Hypothalamus (tissue), 51 donors: ENCODE measurements around the gene IGFBP7.

Source experiments
- DNase-seq, 51 donors: peaks; one replicate each; lab custom pipeline; 2025; lab: John Stamatoyannopoulos, UW

IGFBP7 gene

GRCh38 chr4:57098941-57099340 is 11.2 kb downstream of the IGFBP7 start:
- no peak for DNase-seq

DNA sequence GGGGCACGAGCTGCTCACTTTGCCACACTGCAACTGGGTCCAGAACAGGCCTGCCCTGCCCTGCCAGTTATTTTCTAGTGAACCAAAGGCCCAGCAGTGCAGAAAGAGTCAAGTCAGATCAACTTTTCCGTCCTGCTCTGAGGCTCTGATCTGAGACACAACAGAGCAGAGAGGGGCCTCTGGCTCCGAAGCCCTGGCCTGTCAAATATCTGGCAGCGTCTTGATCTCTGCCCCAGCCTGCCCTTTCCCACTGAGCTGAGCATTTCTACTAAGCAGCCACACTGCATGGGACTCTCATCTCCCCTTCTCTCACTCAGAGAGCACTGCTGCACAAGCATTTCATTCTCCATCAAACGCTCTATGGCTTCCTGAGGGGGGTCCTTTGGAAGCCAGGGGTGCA is 11.8 kb downstream of the IGFBP7 start:
- no peak for DNase-seq

DNA sequence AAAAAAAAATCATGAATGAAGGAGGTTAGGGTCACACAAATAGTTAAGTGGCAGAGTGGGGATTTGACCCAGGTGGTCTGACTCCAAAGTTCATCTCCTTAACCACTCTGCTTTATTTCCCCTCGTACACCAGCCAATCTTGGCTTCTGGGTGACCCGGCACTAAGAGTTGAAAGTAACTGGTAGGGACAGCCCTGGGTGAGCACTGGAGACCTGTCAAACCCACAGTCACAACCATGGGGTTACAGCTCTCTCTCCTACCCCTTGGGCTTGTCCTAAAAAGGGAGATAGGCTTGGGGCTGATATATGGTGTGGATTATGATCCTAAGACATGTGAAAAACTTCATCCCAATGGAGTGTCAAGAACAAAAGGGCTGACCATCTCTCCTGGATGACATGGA is 12.5 kb downstream of the IGFBP7 start:
- DNase-seq, result no peak

DNA sequence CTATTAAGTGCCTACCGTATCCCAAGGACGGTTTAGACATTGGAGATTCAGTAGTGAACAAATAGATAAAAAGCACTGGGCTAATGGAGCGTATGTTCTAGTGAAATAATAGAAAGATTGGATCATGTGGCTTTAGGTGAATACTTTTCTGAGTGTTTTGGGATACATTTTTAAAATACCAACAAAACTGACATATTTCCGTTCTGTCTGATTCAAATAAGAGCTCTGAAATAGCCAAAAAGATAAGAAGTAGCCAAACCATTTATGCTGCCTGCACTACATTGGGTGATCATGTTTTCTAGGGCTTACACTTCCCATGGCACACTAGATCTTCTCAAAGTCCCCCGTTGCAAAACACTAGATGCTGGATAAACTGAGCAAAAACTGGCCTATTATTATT is 14.2 kb downstream of the IGFBP7 start:
- DNase-seq, result no peak

GRCh38 chr4:57095245-57095644 is 14.9 kb downstream of the IGFBP7 start:
- no peak for DNase-seq

- no peak for DNase-seq
These were observed 15.4 kb downstream of the IGFBP7 start for GRCh38 chr4:57094832-57095223.

DNA sequence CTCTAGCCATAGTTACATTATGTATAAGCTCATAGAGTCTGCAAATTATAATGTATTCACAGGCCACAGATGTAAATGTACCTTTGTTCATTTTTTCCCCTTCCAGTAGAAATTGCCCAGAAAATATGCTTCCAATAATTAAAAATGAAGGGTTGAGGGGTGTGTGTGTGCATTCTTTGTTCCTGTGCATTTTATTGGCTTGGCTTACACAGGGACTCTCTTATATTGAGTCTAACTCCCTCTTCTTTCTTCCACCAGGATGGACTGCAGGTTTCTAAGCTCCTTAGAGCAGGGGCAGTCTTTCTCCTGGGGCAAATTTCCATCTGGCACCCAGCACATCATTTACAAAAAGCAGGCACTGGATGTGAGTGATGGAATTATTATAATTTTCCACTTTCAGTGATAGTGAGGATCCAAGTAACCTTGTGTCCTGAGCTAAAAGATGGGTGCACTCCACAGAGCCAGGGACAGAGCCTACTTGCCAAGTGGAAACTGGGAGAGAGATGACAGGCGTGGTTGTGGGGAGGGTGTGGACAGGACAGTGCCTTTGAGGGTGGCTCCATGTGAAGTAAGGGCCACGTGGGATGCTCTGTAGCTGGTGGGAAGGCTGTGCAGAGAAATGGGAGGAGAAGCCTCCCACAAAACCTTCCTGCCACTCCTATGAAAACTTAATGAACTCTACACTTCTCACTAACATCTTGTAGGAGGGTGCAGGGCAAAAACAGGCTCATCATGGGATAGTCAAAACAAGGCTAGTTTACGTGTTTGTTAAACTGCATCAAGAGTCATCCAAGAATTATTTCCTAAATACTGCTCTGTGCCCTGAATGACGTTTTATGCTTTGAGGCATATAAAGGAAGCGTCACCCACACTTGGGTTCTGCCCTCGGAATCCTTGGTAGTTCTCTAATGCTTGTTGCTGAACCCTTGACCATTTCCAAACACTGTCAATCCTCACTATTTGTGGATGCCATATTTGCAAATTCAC is 16.0 kb downstream of the IGFBP7 start:
- no peak for DNase-seq

DNA sequence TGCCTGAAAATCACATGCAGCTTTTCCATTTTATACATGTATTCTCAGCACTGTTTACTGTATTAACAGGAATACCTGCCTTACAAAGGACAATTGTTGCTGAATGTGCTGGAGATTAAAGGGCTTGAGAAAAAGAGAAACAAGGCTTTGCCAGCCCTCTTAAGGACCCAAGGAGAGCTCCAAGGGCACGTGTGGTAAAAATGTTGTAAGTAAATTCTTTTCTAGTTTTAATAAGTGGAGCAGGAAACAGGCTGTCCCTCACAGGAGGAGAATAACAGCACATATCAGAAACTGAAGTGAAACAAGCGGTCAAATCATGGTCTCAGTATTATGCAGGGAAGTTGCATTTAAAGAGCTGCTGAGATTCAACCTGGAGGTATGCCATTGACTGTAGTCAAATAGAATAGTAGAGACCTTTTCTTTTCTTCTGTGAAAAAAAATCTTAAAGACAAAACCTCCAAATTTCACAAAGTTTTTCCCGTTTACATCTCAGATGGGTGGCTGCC is 18.5 kb downstream of the IGFBP7 start:
- DNase-seq, result no peak

DNA sequence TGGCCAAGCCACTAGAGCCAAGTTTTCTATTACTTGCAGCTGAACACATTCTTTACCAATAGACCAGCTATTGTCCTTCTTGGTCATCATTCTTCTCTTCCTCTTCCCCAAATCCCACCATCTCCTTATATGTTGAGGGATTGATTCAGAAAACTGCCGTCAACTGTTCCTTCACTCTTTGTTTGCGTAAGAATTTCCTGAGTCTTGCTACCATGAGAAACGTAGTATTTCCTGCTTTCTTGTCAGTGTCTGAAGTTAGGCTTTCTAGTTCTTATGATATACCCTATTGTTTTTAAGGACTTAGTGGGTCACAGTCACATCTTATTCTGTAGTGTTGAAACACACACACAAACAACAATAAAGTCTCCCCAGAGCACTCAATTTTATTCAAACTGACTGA is 20.1 kb downstream of the IGFBP7 start:
- DNase-seq, result no peak

- DNase-seq, result peak in 1 of 51 donors; percentile 2
These were observed 20.6 kb downstream of the IGFBP7 start for GRCh38 chr4:57089549-57089948.

- DNase-seq, result no peak
These were observed 24.0 kb downstream of the IGFBP7 start for GRCh38 chr4:57086031-57086723.

GRCh38 chr4:57085278-57085677 is 24.9 kb downstream of the IGFBP7 start:
- no peak for DNase-seq

DNA sequence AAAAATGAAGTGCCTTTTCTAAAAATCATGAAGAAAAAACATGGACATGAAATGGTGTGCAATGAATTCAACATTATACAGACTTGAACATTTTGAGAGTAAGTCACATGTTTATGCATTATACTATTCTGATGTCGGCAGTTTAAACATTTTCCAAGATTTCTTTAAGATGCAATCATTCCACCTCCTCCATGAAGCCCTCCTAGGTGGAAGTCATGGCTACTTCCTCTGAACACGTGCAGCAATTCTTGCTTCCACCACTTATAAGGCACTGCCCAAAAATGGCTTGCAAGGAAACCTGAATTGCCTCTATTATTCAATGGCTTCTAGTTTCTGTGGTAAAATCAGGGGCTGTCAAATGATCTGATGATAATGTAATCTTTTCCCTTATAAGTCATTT is 25.8 kb downstream of the IGFBP7 start:
- no peak for DNase-seq

DNA sequence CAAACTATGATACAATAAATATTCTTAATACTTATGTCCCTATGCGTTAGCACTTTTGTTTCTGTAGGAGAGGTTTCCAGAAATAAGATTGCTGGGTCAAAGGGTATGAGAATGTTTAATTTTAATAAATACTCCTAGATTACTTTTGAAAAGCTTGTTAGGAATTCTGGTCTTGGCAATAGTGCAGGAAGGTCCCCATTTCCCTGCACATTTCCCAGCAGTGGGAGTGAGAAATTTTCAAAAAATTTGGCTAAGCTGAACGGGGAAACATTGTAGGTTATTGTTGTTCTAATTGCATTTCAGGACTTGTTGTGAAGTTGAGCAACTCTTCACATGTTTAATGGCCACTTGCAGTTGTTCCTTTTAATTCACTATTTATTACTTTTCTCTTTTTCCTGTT is 27.1 kb downstream of the IGFBP7 start:
- DNase-seq, result no peak

DNA sequence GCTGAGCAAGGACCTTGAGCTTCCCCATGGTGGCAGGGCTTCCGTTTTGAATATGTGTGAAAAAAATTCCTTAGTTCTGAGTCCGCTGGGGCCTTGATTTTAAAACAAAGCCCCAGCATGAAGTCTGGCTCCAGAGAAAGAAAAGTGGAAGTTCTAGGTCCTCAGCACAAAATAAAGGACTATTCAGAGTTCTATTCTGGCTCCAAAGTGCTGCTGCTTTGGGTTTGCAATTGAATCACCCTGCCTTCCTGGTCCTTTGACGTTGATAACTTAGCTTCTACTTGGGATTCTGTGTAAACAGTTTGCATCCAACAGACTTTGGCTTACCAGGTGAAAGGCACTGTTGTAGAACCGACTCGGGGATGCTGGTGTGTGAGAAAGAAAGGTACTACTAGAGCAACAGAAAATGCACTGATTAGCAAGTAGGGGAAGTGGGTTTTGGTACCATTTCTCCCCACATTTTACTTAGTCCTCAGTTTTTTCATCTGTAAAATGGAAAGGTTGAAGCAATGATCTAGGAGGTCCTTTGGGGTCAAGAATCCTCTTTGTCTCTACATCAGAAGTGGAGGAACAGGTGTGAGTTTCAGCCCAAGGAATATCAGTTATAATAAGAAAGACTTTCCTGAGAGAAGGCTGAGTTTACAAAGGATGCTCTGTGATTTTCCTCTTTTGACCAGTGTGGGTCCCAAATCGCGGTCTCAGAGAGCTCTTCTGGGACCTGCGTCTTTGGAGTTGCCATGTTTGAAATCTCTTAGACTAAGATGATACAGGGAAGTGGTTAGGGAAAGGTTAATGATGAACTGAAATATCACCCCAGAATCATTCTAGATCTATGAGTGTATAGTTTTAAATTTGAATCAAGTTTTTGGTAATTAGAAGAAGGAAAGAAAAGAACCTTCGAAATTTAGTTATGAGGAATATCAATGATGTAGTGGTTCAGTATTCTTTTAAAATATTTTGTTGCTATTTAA is 28.2 kb downstream of the IGFBP7 start:
- DNase-seq, result peak in 1 of 51 donors; percentile 19

DNA sequence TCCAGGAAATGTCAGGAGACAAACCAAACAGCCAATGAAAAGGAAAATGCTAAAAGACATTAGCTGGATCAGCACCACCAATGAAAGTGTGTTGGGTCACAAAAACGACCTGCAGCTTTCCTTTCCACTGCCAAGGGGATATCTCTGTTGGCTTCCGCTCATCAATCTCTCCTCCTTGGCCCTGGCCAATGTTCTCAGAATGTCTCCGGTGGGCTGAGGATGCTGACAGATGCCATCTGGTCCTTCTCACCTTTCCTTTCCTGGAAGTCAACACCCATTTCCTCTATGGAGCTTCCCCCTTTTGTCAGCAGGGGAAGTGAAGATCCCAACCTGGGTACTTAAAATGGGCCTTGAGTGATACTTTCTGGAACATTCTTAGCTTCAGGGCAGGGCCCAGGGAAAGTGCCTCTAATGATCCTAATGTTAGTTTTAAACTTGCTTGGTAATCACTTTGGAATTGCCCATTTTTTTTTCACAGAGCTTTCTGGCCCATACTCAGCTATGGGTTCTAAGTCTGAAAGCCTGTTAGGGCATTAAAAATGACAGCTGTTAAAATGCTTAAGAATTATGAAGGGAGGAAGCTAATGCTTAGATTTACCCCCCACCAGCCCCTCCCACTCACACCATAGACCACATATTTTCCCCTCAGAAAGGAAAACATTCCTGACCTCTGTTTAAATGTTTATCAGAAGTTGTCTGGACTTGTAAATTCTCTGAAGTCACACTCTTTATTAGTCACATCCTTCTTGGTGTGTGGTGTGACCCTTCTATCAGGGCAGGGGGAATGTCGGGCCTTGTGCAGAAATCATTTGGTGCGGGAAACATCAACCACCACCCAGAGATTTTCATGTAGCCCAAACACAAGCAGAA is 29.2 kb downstream of the IGFBP7 start:
- no peak for DNase-seq

DNA sequence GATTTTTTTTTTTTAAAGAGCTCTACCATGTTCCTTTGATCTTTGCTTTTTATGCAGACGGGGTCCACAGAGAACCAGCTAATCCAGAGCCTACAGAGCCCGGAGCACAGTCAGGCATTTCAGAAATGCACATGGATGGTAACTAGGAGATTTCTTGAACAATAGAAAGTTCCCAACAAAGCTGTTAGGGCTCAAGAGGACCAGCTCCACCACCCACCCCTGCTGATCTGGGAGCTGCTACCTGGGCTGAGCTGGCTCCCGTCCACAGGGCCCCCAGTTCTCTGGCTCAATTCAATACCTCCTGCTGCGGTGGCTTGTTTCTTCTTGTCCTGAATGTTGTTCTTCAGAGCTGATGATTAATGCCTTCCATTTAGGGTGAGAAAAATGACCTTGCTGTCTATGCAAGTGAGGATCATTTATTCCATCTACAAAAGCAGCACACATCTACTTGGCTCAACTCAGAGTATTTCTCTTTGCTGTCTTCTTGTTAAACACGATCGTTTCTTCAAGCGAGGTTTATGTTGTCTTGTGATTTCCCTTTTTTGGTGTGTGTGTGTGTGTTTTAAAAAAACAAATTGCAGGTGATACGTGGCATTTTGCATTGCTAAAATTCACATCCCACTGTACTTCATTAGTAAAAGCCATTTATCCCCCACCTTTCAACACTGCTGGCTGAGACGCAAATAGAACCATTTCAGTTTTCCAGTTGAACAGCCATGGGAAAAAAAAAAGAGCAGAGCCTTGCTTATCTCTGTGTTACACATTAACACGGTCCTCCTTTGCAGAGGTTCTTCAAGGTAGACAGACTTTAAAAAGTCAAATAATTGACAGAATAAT is 31.3 kb downstream of the IGFBP7 start:
- peak in 6 of 51 donors; percentile 2 to 35 (median 28) for DNase-seq

DNA sequence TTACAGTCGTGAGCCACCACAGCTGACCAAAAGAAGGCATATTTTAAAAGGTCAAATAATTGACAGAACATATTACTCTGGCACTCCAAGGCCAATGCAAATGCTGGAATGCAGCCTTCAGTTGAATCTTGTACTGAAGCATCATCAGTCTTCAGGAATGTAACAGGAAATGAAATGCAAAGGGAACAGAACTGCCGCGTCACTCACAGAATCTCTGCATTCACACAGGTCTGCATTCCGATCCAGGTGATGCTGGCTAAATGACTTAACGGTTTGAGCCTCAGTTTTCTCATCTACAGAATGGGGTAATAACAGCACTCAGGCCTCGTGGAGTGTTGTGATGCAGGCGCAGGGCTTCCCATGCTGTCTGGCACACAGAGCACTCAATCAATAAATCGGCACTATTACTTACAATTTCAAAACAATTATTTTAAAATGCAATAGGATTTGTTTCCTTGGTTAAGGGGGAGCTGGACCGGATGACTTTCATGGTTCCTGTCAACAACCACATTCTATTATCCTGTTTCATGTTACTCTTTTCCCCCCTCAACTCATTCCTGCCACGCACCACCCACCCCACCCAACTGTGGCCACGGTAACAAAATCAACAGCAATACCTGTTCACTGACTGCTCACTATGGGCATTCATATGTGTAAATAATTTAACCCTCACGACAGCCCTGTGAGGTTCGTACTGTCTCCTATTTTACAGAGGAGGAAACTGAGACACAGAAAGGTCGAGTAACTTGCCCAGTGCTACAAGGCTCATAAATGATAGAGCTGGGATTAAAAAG is 32.4 kb downstream of the IGFBP7 start:
- no peak for DNase-seq
